ENCODE results near the gene RAX.

The RAX gene

DNA sequence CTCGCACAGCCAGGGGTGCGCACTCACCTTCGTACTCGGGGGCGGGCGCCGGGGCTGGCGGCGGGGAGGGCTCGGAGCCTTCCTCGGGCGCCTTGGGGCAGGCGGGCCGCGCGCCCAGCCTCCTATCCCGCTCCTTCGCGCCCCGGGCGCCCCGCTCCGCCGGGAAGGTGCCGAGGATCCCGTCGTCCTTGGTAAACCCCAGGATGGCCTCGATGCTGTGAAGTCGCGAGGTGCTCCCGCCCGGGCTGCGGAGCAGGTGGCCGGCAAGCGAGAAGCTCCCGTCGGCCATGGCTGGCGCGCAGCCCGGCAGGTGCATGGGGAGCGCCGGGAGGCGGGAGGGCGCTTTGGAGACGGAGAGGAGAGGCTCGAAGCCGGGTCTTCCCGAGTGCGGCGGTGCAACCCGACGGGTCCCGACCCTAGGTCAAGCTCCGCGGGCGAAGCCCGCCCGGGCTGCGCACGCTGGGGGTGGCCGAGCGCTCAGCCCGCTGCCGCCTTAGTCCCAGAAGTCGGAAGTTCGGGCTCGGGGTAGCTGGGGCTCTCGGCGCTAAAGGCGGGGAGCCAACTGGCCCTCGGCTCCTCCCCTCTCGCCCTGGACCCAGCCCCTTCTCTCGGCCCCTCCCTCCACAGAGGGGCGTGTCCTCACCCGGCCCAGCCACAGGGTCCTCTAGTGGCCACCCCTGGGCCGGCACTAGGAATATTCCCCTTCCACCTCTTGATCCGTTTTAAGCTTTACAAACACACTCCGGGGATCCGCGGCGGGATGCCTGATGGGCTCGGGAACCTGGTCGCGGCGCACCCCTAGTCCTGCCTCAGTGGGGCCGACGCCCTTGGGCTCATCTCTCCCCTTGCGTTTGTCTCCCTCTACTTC, at the start of gene RAX:
Gene RAX, minus strand, starts transcription at position 564 of the 868 bp plus-strand sequence. Its CDS starts 248 bp downstream, at position 316.
- no peak for DNase-seq

GRCh38 chr18:59318460-59319050, 45.3 kb upstream of the RAX start, which contains the start of gene CPLX4:
CPLX4 (minus strand) TSS chr18:59318649; CDS start chr18:59318462, 187 bp downstream.
- no peak for DNase-seq

GRCh38 chr18:59311631-59312030, 38.4 kb upstream of the RAX start:
- no peak for DNase-seq

DNA sequence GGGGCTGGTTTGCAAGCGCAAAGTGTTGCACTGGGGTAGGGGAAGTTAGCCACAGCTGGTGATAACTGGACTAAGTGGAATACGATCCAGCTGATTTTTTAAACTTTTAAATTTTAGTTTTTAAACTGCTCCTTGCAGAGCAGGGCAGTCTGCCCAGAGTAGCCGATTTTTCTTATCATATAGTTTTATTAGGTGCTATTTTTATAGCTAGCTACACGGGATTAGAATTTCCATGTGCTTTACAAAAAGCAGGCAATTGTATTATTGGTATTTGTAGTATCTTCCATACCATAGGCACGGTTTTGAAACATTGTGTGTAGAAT, 35.6 kb upstream of the RAX start:
- no peak for DNase-seq

GRCh38 chr18:59308248-59308937, 35.1 kb upstream of the RAX start:
- DNase-seq = peak; percentile 64 to 80

GRCh38 chr18:59306640-59307039, 33.4 kb upstream of the RAX start:
- DNase-seq = no peak

DNA sequence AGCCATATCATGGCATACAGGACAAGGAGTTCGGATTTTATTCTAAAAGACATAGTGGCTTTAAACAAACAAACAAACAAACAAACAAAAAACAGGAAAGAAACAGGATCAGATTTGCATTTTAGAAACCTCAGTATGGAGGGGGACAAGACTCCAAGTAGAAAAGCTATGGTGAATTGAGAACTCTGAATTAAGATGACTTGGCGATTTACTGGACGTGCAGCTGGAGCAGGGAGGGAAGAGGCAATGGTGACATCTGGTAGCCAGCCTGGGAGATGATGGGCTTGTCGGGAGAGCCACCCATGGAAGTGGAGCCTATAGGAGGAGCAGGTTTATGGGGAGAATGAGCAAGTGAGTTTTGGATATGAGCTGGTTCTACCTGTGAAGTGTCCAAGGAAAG, 32.0 kb upstream of the RAX start:
- no peak for DNase-seq

GRCh38 chr18:59303656-59304195, 30.5 kb upstream of the RAX start:
- DNase-seq = no peak

DNA sequence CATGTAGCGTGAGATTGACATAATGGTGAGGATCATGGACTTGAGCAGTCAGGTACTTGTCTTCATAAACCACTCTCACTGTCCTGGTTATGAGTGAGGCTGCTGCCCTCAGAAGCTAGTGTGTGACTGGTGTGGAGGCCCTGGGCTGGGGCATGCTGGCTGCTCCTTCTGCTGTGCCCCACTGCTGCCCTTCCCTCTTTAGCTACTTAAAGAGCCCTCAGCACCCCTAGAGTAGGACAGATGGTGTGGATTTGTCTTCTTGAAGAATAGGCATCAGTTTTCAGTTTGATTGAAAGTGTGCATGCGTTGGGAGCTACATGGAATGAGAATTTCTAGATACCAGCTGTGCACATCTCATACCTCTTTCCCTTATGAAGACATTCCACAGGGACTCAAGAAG, 29.8 kb upstream of the RAX start:
- no peak for DNase-seq

- DNase-seq = no peak
Observed at GRCh38 chr18:59301929-59302328, 28.7 kb upstream of the RAX start.

DNA sequence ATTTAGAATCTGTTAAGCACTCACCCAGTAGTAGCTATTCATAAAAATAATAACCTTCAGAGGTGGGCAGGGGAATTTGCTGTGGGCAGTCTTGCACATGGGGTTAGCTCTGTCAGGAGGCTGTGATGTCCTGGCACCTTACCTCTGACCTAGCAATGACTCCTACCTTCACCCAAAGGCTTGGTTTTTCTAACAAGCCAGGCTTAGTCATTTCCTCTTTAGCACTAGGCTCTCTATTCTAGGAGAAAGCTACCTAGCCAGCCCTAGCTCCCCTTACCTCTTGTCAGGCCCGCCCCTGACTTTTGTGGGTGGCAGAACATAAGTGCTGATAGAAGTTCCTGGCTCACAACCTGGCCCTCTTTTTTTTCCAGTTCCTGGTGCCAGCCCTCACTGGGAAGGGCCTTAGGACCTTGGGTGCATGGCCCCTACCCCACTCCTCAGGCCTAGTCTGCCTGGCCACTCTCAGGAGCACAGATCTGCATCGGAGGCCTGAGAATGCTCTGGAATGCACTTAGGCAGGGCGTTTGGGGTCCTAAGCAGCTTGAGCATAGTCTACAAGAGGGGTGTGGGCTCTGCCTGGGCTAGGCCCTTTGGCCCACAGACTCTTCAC, 27.5 kb upstream of the RAX start:
- no peak for DNase-seq

- no peak for DNase-seq
Observed at GRCh38 chr18:59298871-59299270, 25.6 kb upstream of the RAX start.

DNA sequence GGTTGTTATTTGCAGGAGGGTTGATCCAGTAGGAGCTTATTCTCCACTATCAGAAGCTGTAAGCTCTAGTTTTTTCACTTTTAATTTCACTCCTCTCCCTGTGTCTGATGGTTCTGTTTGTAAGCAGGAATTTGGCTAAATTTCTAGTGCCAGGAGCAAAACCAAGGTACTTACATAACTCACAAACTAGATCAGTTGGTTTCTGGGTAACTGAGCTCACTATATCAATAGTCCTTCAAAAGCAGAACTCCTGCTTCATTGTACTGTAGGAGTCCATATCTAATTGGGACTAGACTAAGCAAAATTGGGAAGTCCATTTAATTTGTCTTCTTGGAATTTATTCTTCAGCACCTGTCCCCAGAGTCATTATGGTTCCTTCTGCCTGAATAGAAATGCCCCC, 20.1 kb upstream of the RAX start:
- no peak for DNase-seq

DNA sequence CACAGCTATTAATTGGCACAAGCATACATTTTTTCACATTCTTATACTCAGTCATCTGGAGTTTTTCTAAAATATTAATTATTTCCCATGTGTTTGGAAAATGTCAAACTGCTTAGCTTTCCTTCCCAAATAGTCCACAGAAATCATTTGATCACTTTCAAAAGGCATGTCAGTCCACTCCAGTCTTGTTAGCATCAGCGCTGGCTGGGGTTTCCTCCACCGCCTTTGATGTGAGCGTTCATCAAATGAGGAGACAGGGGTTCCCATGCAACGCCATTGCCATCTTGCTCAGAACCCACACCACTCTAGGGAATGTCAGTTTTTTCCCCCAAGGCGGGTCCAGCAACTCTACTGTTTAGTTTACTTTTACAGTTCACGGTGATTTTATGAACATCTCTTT, 13.1 kb upstream of the RAX start:
- DNase-seq = no peak

DNA sequence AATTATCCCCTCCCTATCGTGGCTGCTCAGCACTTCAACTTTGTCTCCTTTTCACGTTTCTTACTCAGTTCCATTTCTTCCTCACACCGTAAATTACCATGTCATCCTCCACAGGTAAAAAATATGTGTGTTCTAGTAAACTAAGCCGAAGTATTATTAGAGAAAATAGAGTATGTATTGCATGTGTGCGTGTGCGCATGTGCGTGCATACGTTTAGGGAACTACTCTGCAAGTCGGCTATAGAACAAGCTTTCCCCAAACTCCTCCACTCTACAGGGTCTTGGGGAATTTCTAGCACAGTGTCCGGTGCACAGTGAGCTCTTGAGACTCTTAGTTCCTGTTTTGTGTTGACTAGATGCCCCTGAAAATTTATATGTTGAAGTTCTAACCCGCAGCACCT, 9.1 kb upstream of the RAX start:
- DNase-seq = no peak

DNA sequence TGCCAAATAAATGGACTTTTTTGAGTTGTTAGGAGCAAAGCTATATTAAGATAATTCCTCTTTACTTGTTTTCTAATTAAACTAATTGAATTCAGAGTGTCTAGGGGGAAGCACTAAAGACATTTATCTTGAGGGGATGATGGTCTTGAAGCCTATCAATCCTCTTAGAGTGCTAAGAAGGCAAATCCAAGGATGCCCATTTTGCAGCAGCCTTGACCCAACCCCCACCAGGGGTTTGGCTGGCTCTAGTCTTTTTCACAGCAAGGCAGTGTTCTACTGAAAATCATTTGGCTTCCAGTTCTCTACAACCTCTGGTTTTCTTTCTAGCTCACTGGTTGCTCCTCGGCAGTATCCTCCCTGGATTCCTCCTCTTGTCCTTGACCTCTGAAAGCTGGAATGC, 6.5 kb upstream of the RAX start:
- no peak for DNase-seq

DNA sequence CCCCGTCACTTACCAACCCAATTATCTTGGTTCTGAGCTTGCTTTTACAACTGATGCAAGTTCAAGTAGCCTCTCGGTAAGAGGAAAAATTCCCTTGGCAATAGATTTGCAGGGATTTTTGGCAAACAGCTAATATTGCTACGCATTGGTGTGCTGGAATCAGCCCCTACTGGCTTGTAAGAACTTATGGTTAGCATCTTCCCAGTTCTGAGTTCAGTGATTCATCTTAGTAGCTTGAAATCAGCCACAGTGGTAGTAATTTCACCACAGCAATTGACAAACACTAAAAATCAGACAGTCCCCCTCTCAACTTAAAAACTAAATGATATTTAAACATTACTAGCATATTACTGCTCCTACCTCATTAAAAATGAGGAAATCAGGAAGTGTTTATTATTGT, 5.9 kb upstream of the RAX start:
- no peak for DNase-seq

DNA sequence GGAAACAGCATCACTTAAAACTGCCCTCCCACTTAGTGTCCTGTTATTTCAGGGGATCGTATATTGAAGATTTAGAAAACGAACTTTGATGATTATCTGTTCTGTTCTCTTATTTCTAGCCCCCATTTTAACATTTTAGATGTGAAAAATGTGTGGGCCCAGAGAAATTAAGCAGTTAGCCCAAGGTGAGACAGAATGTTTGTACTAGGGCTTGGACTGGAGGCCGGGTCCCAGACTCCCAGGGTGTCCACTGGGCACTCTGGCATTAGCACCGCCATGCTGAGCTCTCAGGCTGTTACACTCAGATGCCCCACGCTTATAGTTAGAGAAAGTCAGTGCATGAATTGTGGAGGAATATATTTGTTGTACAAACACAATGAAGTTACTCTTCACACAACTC, 5.5 kb upstream of the RAX start:
- no peak for DNase-seq

- no peak for DNase-seq
Observed at GRCh38 chr18:59276047-59276446, 2.8 kb upstream of the RAX start.

GRCh38 chr18:59275406-59275949, 2.2 kb upstream of the RAX start:
- no peak for DNase-seq

- DNase-seq = no peak
Observed at GRCh38 chr18:59274533-59274928, 1.3 kb upstream of the RAX start.

GRCh38 chr18:59273759-59274532, 692 bp upstream of the RAX start:
- no peak for DNase-seq
